Muscle of leg (tissue), 16 donors: ENCODE results near the gene CFAP119. TPM values are rescaled to one million over a fixed set of nuclear protein-coding genes. Genes with fewer than 3 reads are reported as not detected.
"Not testable (repeated sequence)": the region's sequence is repeated elsewhere in the genome, so short reads cannot be mapped to it uniquely, and the experiment has no call there.

Experiments used
- DNase-seq: peaks from one replicate; pipeline ENCODE4 v3.0.0; 2013
- H3K27ac ChIP-seq: one replicate; pipeline ENCODE4 v1.5.1; 2013; ENCODE audit warnings: mild to moderate bottlenecking, low read length, control low read depth
- H3K27me3 ChIP-seq: one replicate; pipeline ENCODE4 v1.6.1; 2013; ENCODE audit warnings: low read length; ENCODE audit not compliant: control insufficient read depth, insufficient read depth
- H3K36me3 ChIP-seq: one replicate; pipeline ENCODE4 v1.6.1; 2013; ENCODE audit warnings: low read length; ENCODE audit not compliant: control insufficient read depth, insufficient read depth
- H3K4me1 ChIP-seq: one replicate; pipeline ENCODE4 v1.6.1; 2013; ENCODE audit warnings: low read length; ENCODE audit not compliant: control insufficient read depth, insufficient read depth
- H3K4me3 ChIP-seq: one replicate; pipeline ENCODE4 v1.5.1; 2013; ENCODE audit warnings: low read length, control low read depth
- H3K9me3 ChIP-seq: replicated peaks from 2 replicates; pipeline ENCODE4 v1.6.1; 2013; ENCODE audit warnings: low read depth, low read length; ENCODE audit not compliant: control insufficient read depth
- WGBS: methylation state at CpG from one replicate; pipeline ENCODE4 v1.1.5; 2013; ENCODE audit warnings: missing lambda C conversion rate; ENCODE audit not compliant: insufficient coverage; 5-methylcytosine and 5-hydroxymethylcytosine counted together
- long read RNA-seq, 11 donors: transcript quantifications; one replicate each; lab custom pipeline, GENCODE V29; 2026
- polyA plus RNA-seq, 8 donors: library from polyadenylated mRNA; unstranded; fragments of 120-200 nt; gene quantifications; one replicate each; pipeline versions ENCODE4 v1.2.1 to v1.2.3, GENCODE V29; 2013; ENCODE audit warnings: inconsistent platforms in 1 of 8, low replicate concordance in 1 of 8; ENCODE audit not compliant: insufficient read length in 8 of 8, insufficient read depth in 1 of 8
- total RNA-seq: library from RNA; stranded (reverse); fragments of 120-200 nt; gene quantifications from one replicate; pipeline ENCODE4 v1.2.4, GENCODE V29; 2013

CFAP119 gene
- total RNA-seq (1.8 TPM), polyA plus RNA-seq (1 to 10 TPM; 1.6 to 3.5 (median 2.6) TPM)
- long read RNA-seq, donor 1, partial matches to known transcripts: 0 of 1 reads
- long read RNA-seq, donor 1, other reads (novel, unspliced or antisense): 0 of 1 reads
- long read RNA-seq, donor 2: 0 reads
- long read RNA-seq, donor 3: 0 reads
- long read RNA-seq, donor 4: 0 reads
- long read RNA-seq, donor 5: 0 reads
- long read RNA-seq, donor 6, partial matches to known transcripts: 0 of 1 reads
- long read RNA-seq, donor 6, other reads (novel, unspliced or antisense): 0 of 1 reads
- long read RNA-seq, donor 7: 0 reads
- long read RNA-seq, donor 8: 0 reads
- long read RNA-seq, donor 9, partial matches to known transcripts: 0 of 2 reads
- long read RNA-seq, donor 9, other reads (novel, unspliced or antisense): 0 of 2 reads
- long read RNA-seq, donor 10: 0 reads
- long read RNA-seq, donor 11: 0 reads

GRCh38 chr16:30761928-30762902, at the start of gene CFAP119, which contains the start of gene RNF40:
Gene CFAP119 (minus strand): TSS chr16:30762062. CDS start chr16:30761748, 314 bp downstream.
Gene RNF40 (plus strand): TSS chr16:30762322. CDS start chr16:30762546, 224 bp downstream.
- Histone ChIP-seq H3K4me1 (peaks cover 18% of the 10 kb centered on the region), H3K4me3 (peak within 1 kb of the TSS; percentile 90), H3K9me3 (no peaks in the 10 kb centered on the region), H3K27ac (peak within 1 kb of the TSS; percentile 94), H3K27me3 (no peaks in the 10 kb centered on the region), H3K36me3 (peaks cover 50% of the 10 kb centered on the region)
- WGBS: under 1% methylated on average over 41 of the region's 60 CpGs
- DNase-seq: peak; percentile 99

DNA sequence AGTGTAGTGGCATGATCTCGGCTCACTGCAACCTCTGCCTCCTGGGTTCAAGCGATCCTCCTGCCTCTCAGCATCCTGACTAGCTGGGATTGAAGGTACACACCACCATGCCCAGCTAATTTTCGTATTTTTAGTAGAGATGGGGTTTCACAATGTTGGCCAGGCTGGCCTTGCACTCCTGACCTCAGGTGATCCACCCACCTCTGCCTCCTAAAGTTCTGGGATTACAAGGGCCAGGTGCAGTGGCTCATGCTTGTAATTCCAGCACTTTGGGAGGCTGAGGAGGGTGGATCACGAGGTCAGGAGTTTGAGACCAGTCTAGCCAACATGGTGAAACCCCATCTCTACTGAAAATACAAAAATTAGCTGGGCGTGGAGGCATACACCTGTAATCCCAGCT, 47.8 kb upstream of the CFAP119 start:
- WGBS: 67% methylated on average over 1 of the region's 5 CpGs
- H3K36me3 ChIP-seq, H3K9me3 ChIP-seq, H3K27ac ChIP-seq, DNase-seq, H3K27me3 ChIP-seq, H3K4me3 ChIP-seq: not testable (repeated sequence)
- peaks cover 15% of the 10 kb centered on the region for H3K4me1 ChIP-seq

DNA sequence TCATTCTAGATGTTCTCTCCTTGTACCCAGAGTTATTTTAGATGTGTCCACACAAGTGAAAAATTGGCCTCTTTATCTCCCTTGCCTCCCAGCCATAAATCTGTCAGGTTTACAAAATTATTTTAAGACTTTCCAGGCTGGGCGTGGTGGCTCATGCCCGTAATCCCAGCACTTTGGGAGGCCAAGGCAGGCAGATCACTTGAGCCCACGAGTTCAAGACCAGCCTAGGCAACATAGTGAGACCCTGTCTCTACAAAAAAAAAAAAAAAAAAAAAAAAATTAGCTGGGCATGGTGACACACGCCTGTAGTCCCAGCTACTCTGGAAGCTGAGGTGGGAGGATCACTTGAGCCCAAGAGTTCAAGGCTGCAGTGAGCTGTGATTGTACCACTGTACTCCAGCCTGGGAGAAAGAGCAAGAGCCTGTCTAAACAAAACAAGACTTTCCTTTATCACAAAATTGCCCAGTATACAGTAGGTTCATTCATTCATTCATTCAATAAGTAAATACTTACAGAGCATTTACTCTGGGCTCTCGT, 47.1 kb upstream of the CFAP119 start:
- no CpG with 5 or more reads among the region's 5 CpGs for WGBS
- peaks cover 11% of the 10 kb centered on the region for H3K4me1 ChIP-seq
- not testable (repeated sequence) for H3K4me3 ChIP-seq, H3K27ac ChIP-seq, H3K36me3 ChIP-seq, H3K27me3 ChIP-seq, DNase-seq, H3K9me3 ChIP-seq

DNA sequence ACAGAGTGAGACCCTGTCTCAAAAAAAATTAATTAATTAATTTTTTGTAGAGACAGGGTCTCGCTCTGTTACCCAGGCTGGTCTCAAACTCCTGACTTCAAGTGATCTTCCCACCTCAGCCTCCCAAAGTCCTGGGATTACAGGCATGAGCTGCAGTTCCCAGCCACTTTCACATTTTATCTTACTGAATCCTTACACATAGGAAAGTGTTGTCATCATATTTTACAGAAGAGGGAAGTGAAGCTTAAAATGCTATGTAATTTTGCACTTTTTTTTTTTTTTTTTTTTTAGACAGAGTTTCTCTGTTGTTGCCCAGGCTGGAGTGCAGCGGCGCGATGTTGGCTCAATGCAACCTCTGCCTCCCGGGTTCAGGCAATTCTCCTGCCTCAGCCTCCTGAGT, 46.3 kb upstream of the CFAP119 start:
- no peaks in the 10 kb centered on the region for H3K27me3 ChIP-seq
- H3K4me1 ChIP-seq: peaks cover 9% of the 10 kb centered on the region
- 97% methylated on average over 4 of the region's 5 CpGs for WGBS
- H3K4me3 ChIP-seq: no peak overlapping the region
- H3K36me3 ChIP-seq: no peaks in the 10 kb centered on the region
- H3K9me3 ChIP-seq: no peaks in the 10 kb centered on the region
- no peak for DNase-seq
- H3K27ac ChIP-seq: no peak overlapping the region

- Histone ChIP-seq H3K9me3 (no peaks in the 10 kb centered on the region), H3K36me3 (no peaks in the 10 kb centered on the region)
- WGBS: under 1% methylated on average over 41 of the region's 62 CpGs
These were observed 43.7 kb upstream of the CFAP119 start for GRCh38 chr16:30805370-30806169.

GRCh38 chr16:30805056-30805369, 43.2 kb upstream of the CFAP119 start:
- Histone ChIP-seq H3K36me3 (no peaks in the 10 kb centered on the region), H3K9me3 (no peaks in the 10 kb centered on the region), H3K27ac (peak overlapping the region; percentile 57), H3K27me3 (no peaks in the 10 kb centered on the region), H3K4me1 (peaks cover 9% of the 10 kb centered on the region), H3K4me3 (peak overlapping the region; percentile 94)
- WGBS: 31% methylated on average over 7 of the region's 8 CpGs
- DNase-seq: no peak

More at GRCh38 chr16:30805370-30806169, 43.7 kb upstream of the CFAP119 start:
- H3K27ac ChIP-seq: peak overlapping the region; percentile 95
- H3K4me1 ChIP-seq: peaks cover 9% of the 10 kb centered on the region
- H3K27me3 ChIP-seq: no peaks in the 10 kb centered on the region
- H3K4me3 ChIP-seq: peak overlapping the region; percentile 94
- peak; percentile 94 for DNase-seq

DNA sequence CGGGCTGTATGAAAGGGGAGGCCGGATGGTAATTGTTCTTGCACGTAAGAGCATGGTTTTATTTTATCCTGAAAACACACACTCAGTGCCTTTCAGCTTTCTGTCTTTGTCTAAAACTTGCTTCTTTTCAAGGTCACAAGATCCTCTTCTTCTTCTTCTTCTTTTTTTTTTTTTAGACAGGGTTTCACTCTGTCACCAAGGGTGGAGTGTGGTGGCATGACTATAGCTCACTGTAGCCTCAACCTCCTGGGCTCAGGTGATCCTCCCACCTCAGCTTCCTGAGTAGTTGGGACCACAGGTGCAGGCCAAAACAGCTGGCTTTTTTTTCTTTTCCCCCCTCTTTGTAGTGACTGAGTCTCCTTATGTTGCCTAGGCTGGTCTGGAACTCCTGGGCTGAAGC, 41.1 kb upstream of the CFAP119 start:
- Histone ChIP-seq H3K9me3 (no peaks in the 10 kb centered on the region), H3K27ac (no peak overlapping the region), H3K36me3 (no peaks in the 10 kb centered on the region), H3K27me3 (no peaks in the 10 kb centered on the region), H3K4me1 (peaks cover 9% of the 10 kb centered on the region), H3K4me3 (no peak overlapping the region)
- no CpG with 5 or more reads among the region's 3 CpGs for WGBS
- no peak for DNase-seq

- Histone ChIP-seq H3K27me3 (no peaks in the 10 kb centered on the region), H3K4me1 (no peaks in the 10 kb centered on the region), H3K4me3 (no peak overlapping the region), H3K9me3 (no peaks in the 10 kb centered on the region), H3K27ac (no peak overlapping the region), H3K36me3 (no peaks in the 10 kb centered on the region)
- WGBS: 78% methylated on average over 1 of the region's 8 CpGs
- DNase-seq: no peak
These were observed 35.9 kb upstream of the CFAP119 start for GRCh38 chr16:30797670-30798309.

- no peaks in the 10 kb centered on the region for H3K36me3 ChIP-seq
- H3K4me1 ChIP-seq: no peaks in the 10 kb centered on the region
- WGBS: 93% methylated on average over 2 of the region's 3 CpGs
- no peaks in the 10 kb centered on the region for H3K27me3 ChIP-seq
- DNase-seq: no peak
- H3K9me3 ChIP-seq: no peaks in the 10 kb centered on the region
- no peak overlapping the region for H3K27ac ChIP-seq
- no peak overlapping the region for H3K4me3 ChIP-seq
These were observed 32.8 kb upstream of the CFAP119 start for GRCh38 chr16:30794634-30795033.
